GM15510 (cell line): Measurements from ENCODE around the gene LBHD2.

Experiments
- POLR2A ChIP-seq: IDR thresholded peaks from 3 replicates; pipeline ENCODE4 v1.6.1; 2011; ENCODE audit warnings: borderline replicate concordance; ENCODE audit not compliant: insufficient read length; ENCODE audit errors: extremely low read depth

Gene LBHD2

GRCh38 chr14:103084021-103084919, at the start of gene LBHD2:
Gene LBHD2, plus strand, starts transcription at chr14:103084210. Its CDS starts 1,803 bp downstream, at chr14:103086013.
- TF ChIP-seq POLR2A: no peak

GRCh38 chr14:103041464-103041863, 42.5 kb upstream of the LBHD2 start:
- no peak for TF ChIP-seq POLR2A

- TF ChIP-seq POLR2A: no peak
Observed at GRCh38 chr14:103043257-103044015, 40.6 kb upstream of the LBHD2 start.

- no peak for TF ChIP-seq POLR2A
Observed at GRCh38 chr14:103045371-103045869, 38.6 kb upstream of the LBHD2 start.

- TF ChIP-seq POLR2A: no peak
Observed at GRCh38 chr14:103050935-103051334, 33.1 kb upstream of the LBHD2 start.

GRCh38 chr14:103052407-103052806, 31.6 kb upstream of the LBHD2 start:
- TF ChIP-seq POLR2A: no peak

- no peak for TF ChIP-seq POLR2A
Observed at GRCh38 chr14:103055695-103056094, 28.3 kb upstream of the LBHD2 start.

GRCh38 chr14:103056322-103057027, 27.5 kb upstream of the LBHD2 start:
- TF ChIP-seq POLR2A: no peak

- TF ChIP-seq POLR2A: no peak
Observed at GRCh38 chr14:103057028-103057371, 27.0 kb upstream of the LBHD2 start.

GRCh38 chr14:103057372-103058163, 26.4 kb upstream of the LBHD2 start, which contains the start of gene CDC42BPB:
Gene CDC42BPB, minus strand, starts transcription at chr14:103057549. Its CDS starts 376 bp downstream, at chr14:103057173.
- TF ChIP-seq POLR2A: peak; percentile 33

- no peak for TF ChIP-seq POLR2A
Observed at GRCh38 chr14:103058164-103059055, 25.6 kb upstream of the LBHD2 start.

GRCh38 chr14:103059556-103059955, 24.5 kb upstream of the LBHD2 start:
- no peak for TF ChIP-seq POLR2A

GRCh38 chr14:103061482-103061976, 22.5 kb upstream of the LBHD2 start:
- TF ChIP-seq POLR2A: no peak
